ENCODE data around the gene GCN1.

Gene GCN1

GRCh38 chr12:120091371-120092090, 103.0 kb downstream of the GCN1 start:
- 94% methylated on average over 12 of the region's 12 CpGs for WGBS, 2 experiments (ENCODE audit: insufficient coverage in 2 of 2)
- peaks cover 33% of the 10 kb centered on the region for H3K4me1 ChIP-seq (ENCODE audit: control insufficient read depth, insufficient read depth, low read length, poor library complexity, severe bottlenecking)
- H3K4me3 ChIP-seq (ENCODE audit: extremely low read depth, insufficient read depth, low read length, poor library complexity, severe bottlenecking): no peak overlapping the region
- H3K27ac ChIP-seq (ENCODE audit: low read depth, low read length, severe bottlenecking): no peak overlapping the region
- H3K36me3 ChIP-seq (ENCODE audit: control insufficient read depth, insufficient read depth, low read length): peaks cover 29% of the 10 kb centered on the region
- no peaks in the 10 kb centered on the region for H3K9me3 ChIP-seq (ENCODE audit: control insufficient read depth, low read length)

GRCh38 chr12:120090626-120091295, 103.8 kb downstream of the GCN1 start:
- H3K9me3 ChIP-seq (ENCODE audit: control insufficient read depth, low read length): no peaks in the 10 kb centered on the region
- peaks cover 30% of the 10 kb centered on the region for H3K4me1 ChIP-seq (ENCODE audit: control insufficient read depth, insufficient read depth, low read length, poor library complexity, severe bottlenecking)
- 92 to 95% methylated on average over 15 to 18 of the region's 19 CpGs for WGBS, 2 experiments (ENCODE audit: insufficient coverage in 2 of 2)
- no peak overlapping the region for H3K27ac ChIP-seq (ENCODE audit: low read depth, low read length, severe bottlenecking)
- no peak overlapping the region for H3K4me3 ChIP-seq (ENCODE audit: extremely low read depth, insufficient read depth, low read length, poor library complexity, severe bottlenecking)
- peaks cover 21% of the 10 kb centered on the region for H3K36me3 ChIP-seq (ENCODE audit: control insufficient read depth, insufficient read depth, low read length)

GRCh38 chr12:120090206-120090605, 104.3 kb downstream of the GCN1 start:
- Histone ChIP-seq H3K9me3 (ENCODE audit: control insufficient read depth, low read length) (no peaks in the 10 kb centered on the region), H3K4me3 (ENCODE audit: extremely low read depth, insufficient read depth, low read length, poor library complexity, severe bottlenecking) (no peak overlapping the region), H3K36me3 (ENCODE audit: control insufficient read depth, insufficient read depth, low read length) (peaks cover 16% of the 10 kb centered on the region), H3K27ac (ENCODE audit: low read depth, low read length, severe bottlenecking) (no peak overlapping the region), H3K4me1 (ENCODE audit: control insufficient read depth, insufficient read depth, low read length, poor library complexity, severe bottlenecking) (peaks cover 26% of the 10 kb centered on the region)
- WGBS, 2 experiments (ENCODE audit: insufficient coverage in 2 of 2): 84 to 88% methylated on average over 3 of the region's 3 CpGs

- H3K4me1 ChIP-seq (ENCODE audit: control insufficient read depth, insufficient read depth, low read length, poor library complexity, severe bottlenecking): peaks cover 22% of the 10 kb centered on the region
- WGBS, 2 experiments (ENCODE audit: insufficient coverage in 2 of 2): 88 to 92% methylated on average over 2 of the region's 2 CpGs
- H3K9me3 ChIP-seq (ENCODE audit: control insufficient read depth, low read length): no peaks in the 10 kb centered on the region
- peaks cover 16% of the 10 kb centered on the region for H3K36me3 ChIP-seq (ENCODE audit: control insufficient read depth, insufficient read depth, low read length)
- H3K27ac ChIP-seq (ENCODE audit: low read depth, low read length, severe bottlenecking): no peak overlapping the region
- no peak overlapping the region for H3K4me3 ChIP-seq (ENCODE audit: extremely low read depth, insufficient read depth, low read length, poor library complexity, severe bottlenecking)
Observed at GRCh38 chr12:120089796-120090195, 104.7 kb downstream of the GCN1 start.

GRCh38 chr12:120089105-120089504, 105.4 kb downstream of the GCN1 start:
- peaks cover 16% of the 10 kb centered on the region for H3K36me3 ChIP-seq (ENCODE audit: control insufficient read depth, insufficient read depth, low read length)
- WGBS, 2 experiments (ENCODE audit: insufficient coverage in 2 of 2): 96 to 97% methylated on average over 5 to 7 of the region's 8 CpGs
- H3K27ac ChIP-seq (ENCODE audit: low read depth, low read length, severe bottlenecking): no peak overlapping the region
- no peak overlapping the region for H3K4me3 ChIP-seq (ENCODE audit: extremely low read depth, insufficient read depth, low read length, poor library complexity, severe bottlenecking)
- H3K9me3 ChIP-seq (ENCODE audit: control insufficient read depth, low read length): no peaks in the 10 kb centered on the region
- peaks cover 15% of the 10 kb centered on the region for H3K4me1 ChIP-seq (ENCODE audit: control insufficient read depth, insufficient read depth, low read length, poor library complexity, severe bottlenecking)

- WGBS, 2 experiments (ENCODE audit: insufficient coverage in 2 of 2): 1 to 2% methylated on average over 45 to 50 of the region's 55 CpGs
- Histone ChIP-seq H3K27ac (ENCODE audit: low read depth, low read length, severe bottlenecking) (peak overlapping the region; percentile 57), H3K9me3 (ENCODE audit: control insufficient read depth, low read length) (no peaks in the 10 kb centered on the region), H3K36me3 (ENCODE audit: control insufficient read depth, insufficient read depth, low read length) (peaks cover 8% of the 10 kb centered on the region), H3K4me1 (ENCODE audit: control insufficient read depth, insufficient read depth, low read length, poor library complexity, severe bottlenecking) (peaks cover 4% of the 10 kb centered on the region), H3K4me3 (ENCODE audit: extremely low read depth, insufficient read depth, low read length, poor library complexity, severe bottlenecking) (peak overlapping the region; percentile 31)
Observed at GRCh38 chr12:120086801-120087621, 107.5 kb downstream of the GCN1 start.

- Histone ChIP-seq H3K4me3 (ENCODE audit: extremely low read depth, insufficient read depth, low read length, poor library complexity, severe bottlenecking) (no peak overlapping the region), H3K36me3 (ENCODE audit: control insufficient read depth, insufficient read depth, low read length) (no peaks in the 10 kb centered on the region), H3K27ac (ENCODE audit: low read depth, low read length, severe bottlenecking) (peak overlapping the region; percentile 57), H3K4me1 (ENCODE audit: control insufficient read depth, insufficient read depth, low read length, poor library complexity, severe bottlenecking) (peaks cover 4% of the 10 kb centered on the region), H3K9me3 (ENCODE audit: control insufficient read depth, low read length) (no peaks in the 10 kb centered on the region)
- 100% methylated on average over 1 of the region's 6 CpGs; no CpG with 5 or more reads in 1 of the 2 experiments for WGBS, 2 experiments (ENCODE audit: insufficient coverage in 2 of 2)
Observed at GRCh38 chr12:120085920-120086645, 108.4 kb downstream of the GCN1 start.

- no CpG with 5 or more reads among the region's 2 CpGs for WGBS, 2 experiments (ENCODE audit: insufficient coverage in 2 of 2)
- Histone ChIP-seq H3K36me3 (ENCODE audit: control insufficient read depth, insufficient read depth, low read length) (no peaks in the 10 kb centered on the region), H3K27ac (ENCODE audit: low read depth, low read length, severe bottlenecking) (no peak overlapping the region), H3K4me1 (ENCODE audit: control insufficient read depth, insufficient read depth, low read length, poor library complexity, severe bottlenecking) (peaks cover 9% of the 10 kb centered on the region), H3K9me3 (ENCODE audit: control insufficient read depth, low read length) (no peaks in the 10 kb centered on the region), H3K4me3 (ENCODE audit: extremely low read depth, insufficient read depth, low read length, poor library complexity, severe bottlenecking) (no peak overlapping the region)
Observed at GRCh38 chr12:120081641-120082040, 112.9 kb downstream of the GCN1 start.

- H3K4me1 ChIP-seq (ENCODE audit: control insufficient read depth, insufficient read depth, low read length, poor library complexity, severe bottlenecking): peaks cover 5% of the 10 kb centered on the region
- H3K4me3 ChIP-seq (ENCODE audit: extremely low read depth, insufficient read depth, low read length, poor library complexity, severe bottlenecking): no peak overlapping the region
- no peak overlapping the region for H3K27ac ChIP-seq (ENCODE audit: low read depth, low read length, severe bottlenecking)
- no peaks in the 10 kb centered on the region for H3K36me3 ChIP-seq (ENCODE audit: control insufficient read depth, insufficient read depth, low read length)
- H3K9me3 ChIP-seq (ENCODE audit: control insufficient read depth, low read length): no peaks in the 10 kb centered on the region
- WGBS, 2 experiments (ENCODE audit: insufficient coverage in 2 of 2): 92 to 93% methylated on average over 5 to 8 of the region's 9 CpGs
Observed at GRCh38 chr12:120079411-120080400, 114.8 kb downstream of the GCN1 start.

Data from mesodermal cell (in vitro differentiated cells).